OCI-LY7 (cell line): ENCODE results near the gene ZNF202. TPM values are rescaled to one million over a fixed set of nuclear protein-coding genes. Genes with fewer than 3 reads are reported as not detected.

ENCODE experiments used
- BruUV-seq: library from RNA; stranded (reverse); fragments of 400-500 nt; replicated peaks from 2 replicates; lab custom pipeline; 2021; lab: Mats Ljungman, UMichigan
- CTCF ChIA-PET: fragments of 300-600 bp; sonication (Branson Sonifier 250); formaldehyde crosslinking; loops from one replicate; lab custom pipeline; 2022; ENCODE audit warnings: antibody characterized with exemption; ENCODE audit not compliant: unreplicated experiment; lab: Charles Lee
- POLR2A ChIA-PET: fragments of 300-600 bp; sonication (Branson Sonifier 250); formaldehyde crosslinking; loops from one replicate; lab custom pipeline; 2022; ENCODE audit warnings: antibody characterized with exemption; lab: Charles Lee
- DNase-seq: peaks from one replicate; pipeline ENCODE4 v3.0.0-alpha.2; 2015; ENCODE audit warnings: low spot score
- H2AFZ ChIP-seq: fragments of 200-600 bp; sonication (generic), shearing (Covaris generic); 2 replicates; pipeline ENCODE4 v1.6.1; 2014; ENCODE audit warnings: mild to moderate bottlenecking, antibody characterized with exemption, low read length, moderate library complexity
- H3K27ac ChIP-seq: fragments of 200-600 bp; sonication (generic); 2 replicates; pipeline ENCODE4 v1.5.1; 2014; ENCODE audit warnings: mixed run types, low read depth, mild to moderate bottlenecking, moderate library complexity, low read length, inconsistent platforms; ENCODE audit not compliant: poor library complexity, severe bottlenecking
- H3K36me3 ChIP-seq: fragments of 200-600 bp; sonication (generic); 2 replicates; pipeline ENCODE4 v1.6.1; 2014; ENCODE audit warnings: mild to moderate bottlenecking, antibody characterized with exemption, low read length, moderate library complexity, mixed read lengths; ENCODE audit not compliant: insufficient read depth
- H3K4me1 ChIP-seq: fragments of 200-600 bp; sonication (generic); 2 replicates; pipeline ENCODE4 v1.5.1; 2014; ENCODE audit warnings: mild to moderate bottlenecking, low read length; ENCODE audit not compliant: insufficient read depth, poor library complexity, severe bottlenecking
- H3K4me2 ChIP-seq: fragments of 200-600 bp; sonication (generic); 2 replicates; pipeline ENCODE4 v1.6.1; 2014; ENCODE audit warnings: mild to moderate bottlenecking, low read length
- H3K4me3 ChIP-seq: fragments of 200-600 bp; sonication (generic); 2 replicates; pipeline ENCODE4 v1.5.1; 2014; ENCODE audit warnings: mild to moderate bottlenecking, low read depth, low read length; ENCODE audit not compliant: poor library complexity, severe bottlenecking
- H3K79me2 ChIP-seq: fragments of 200-600 bp; sonication (generic); 2 replicates; pipeline ENCODE4 v1.6.1; 2016; ENCODE audit warnings: low read depth, mild to moderate bottlenecking, low read length, moderate library complexity, mixed read lengths; ENCODE audit not compliant: insufficient read depth
- H3K9me2 ChIP-seq: fragments of 200-600 bp; sonication (generic); 2 replicates; pipeline ENCODE4 v1.6.1; 2016; ENCODE audit warnings: mild to moderate bottlenecking, low read length, mixed read lengths; ENCODE audit not compliant: insufficient read depth
- H3K9me3 ChIP-seq: fragments of 200-600 bp; sonication (generic); 2 replicates; pipeline ENCODE4 v1.6.1; 2014; ENCODE audit warnings: mild to moderate bottlenecking, mixed run types, low read length, mixed read lengths
- H4K20me1 ChIP-seq: fragments of 200-600 bp; sonication (generic); 2 replicates; pipeline ENCODE4 v1.6.1; 2014; ENCODE audit warnings: mild to moderate bottlenecking, antibody characterized with exemption, low read length, moderate library complexity, mixed read lengths; ENCODE audit not compliant: insufficient read depth
- EZH2phosphoT487 ChIP-seq: fragments of 200-600 bp; sonication (generic); IDR thresholded peaks from 2 replicates; pipeline ENCODE4 v1.6.1; 2018; ENCODE audit warnings: low read depth, borderline replicate concordance, mild to moderate bottlenecking, mixed run types, antibody characterized with exemption, low read length, moderate library complexity, mixed read lengths
- intact Hi-C: fragments of 100-400 bp; cut with micrococcal nuclease; formaldehyde crosslinking; loops from one replicate; pipeline ENCODE4 v1.10.0; 2022; ENCODE audit not compliant: unreplicated experiment
- total RNA-seq, 2 experiments: library from RNA; depleted of rRNA in 1 of 2; stranded (reverse); fragments of >200 nt in 1 of 2; shearing (Covaris generic) in 1 of 2; gene quantifications; 2 replicates each; pipeline ENCODE4 v1.2.3, GENCODE V29; 2014 to 2022
- TF ChIP-seq, protein P1 (sequence below): fragments of 200-600 bp; sonication (generic); conservative IDR thresholded peaks from 2 replicates; pipeline ENCODE4 v1.5.1; 2014; ENCODE audit warnings: mild to moderate bottlenecking, antibody characterized with exemption, low read length, moderate library complexity, mixed read lengths

Gene ZNF202
- total RNA-seq, 2 experiments from 2014 or later, result 15.5 to 19.6 TPM

DNA sequence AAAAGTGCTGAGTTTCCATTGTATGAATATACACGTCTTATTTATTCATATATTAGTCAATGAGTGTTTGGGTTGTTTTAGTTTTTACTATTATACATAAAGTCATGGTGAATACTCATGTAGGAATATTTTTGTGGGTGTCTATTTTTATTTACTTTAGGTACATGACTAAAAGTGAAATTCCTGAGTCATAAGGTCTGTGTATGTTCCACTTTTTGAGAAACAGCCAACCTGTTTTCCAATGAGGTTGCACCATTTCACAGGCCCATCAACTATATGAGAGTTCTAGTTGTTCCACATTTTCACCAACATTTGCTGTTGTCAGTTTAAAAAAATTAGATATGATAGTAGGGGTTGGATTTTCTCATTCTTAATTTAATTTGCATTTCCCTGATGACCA is 19.4 kb upstream of the ZNF202 start:
- no TSS peak for BruUV-seq
- ChIA-PET CTCF (no interaction called here), POLR2A (no interaction called here)
- Histone ChIP-seq H3K4me3 (no peak overlapping the region), H2AFZ (no peak overlapping the region), H3K27ac (no peak overlapping the region), H3K9me2 (no peaks in the 10 kb centered on the region), H4K20me1 (no peaks in the 10 kb centered on the region), H3K9me3 (no peaks in the 10 kb centered on the region), H3K4me1 (no peaks in the 10 kb centered on the region), H3K79me2 (no peaks in the 10 kb centered on the region), H3K36me3 (no peaks in the 10 kb centered on the region), H3K4me2 (no peak overlapping the region)
- intact Hi-C loops, result no loop called here
- TF ChIP-seq, protein P1, sequence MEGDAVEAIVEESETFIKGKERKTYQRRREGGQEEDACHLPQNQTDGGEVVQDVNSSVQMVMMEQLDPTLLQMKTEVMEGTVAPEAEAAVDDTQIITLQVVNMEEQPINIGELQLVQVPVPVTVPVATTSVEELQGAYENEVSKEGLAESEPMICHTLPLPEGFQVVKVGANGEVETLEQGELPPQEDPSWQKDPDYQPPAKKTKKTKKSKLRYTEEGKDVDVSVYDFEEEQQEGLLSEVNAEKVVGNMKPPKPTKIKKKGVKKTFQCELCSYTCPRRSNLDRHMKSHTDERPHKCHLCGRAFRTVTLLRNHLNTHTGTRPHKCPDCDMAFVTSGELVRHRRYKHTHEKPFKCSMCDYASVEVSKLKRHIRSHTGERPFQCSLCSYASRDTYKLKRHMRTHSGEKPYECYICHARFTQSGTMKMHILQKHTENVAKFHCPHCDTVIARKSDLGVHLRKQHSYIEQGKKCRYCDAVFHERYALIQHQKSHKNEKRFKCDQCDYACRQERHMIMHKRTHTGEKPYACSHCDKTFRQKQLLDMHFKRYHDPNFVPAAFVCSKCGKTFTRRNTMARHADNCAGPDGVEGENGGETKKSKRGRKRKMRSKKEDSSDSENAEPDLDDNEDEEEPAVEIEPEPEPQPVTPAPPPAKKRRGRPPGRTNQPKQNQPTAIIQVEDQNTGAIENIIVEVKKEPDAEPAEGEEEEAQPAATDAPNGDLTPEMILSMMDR, result no peak
- DNase-seq, result no peak

DNA sequence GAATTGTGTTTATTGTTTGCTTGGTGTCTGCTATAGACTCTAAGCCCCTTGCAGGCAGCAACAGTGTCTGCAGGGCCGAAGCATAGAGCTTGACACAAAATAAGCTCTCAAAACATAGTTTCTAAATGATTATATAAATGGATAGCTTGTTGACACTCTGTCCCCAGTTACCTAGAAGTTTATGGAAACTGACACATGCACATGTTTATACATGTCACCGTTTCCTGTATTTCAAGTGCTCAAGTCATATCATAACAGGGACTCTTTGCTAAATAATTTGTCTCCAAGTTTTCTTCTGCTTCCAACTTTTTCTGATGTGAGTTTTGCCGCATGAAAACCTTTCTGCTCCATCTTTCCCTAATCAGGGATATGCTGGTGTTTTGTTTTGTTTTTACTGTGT is 16.5 kb upstream of the ZNF202 start:
- no peaks in the 10 kb centered on the region for H3K9me3 ChIP-seq
- H2AFZ ChIP-seq, result no peak overlapping the region
- H3K4me1 ChIP-seq, result no peaks in the 10 kb centered on the region
- no peaks in the 10 kb centered on the region for H3K36me3 ChIP-seq
- CTCF ChIA-PET, result no interaction called here
- no peaks in the 10 kb centered on the region for H3K9me2 ChIP-seq
- H3K4me2 ChIP-seq, result no peak overlapping the region
- intact Hi-C loops, result no loop called here
- POLR2A ChIA-PET, result no interaction called here
- no peak for TF ChIP-seq EZH2phosphoT487
- TF ChIP-seq, protein P1, result no peak
- no peaks in the 10 kb centered on the region for H4K20me1 ChIP-seq
- no peaks in the 10 kb centered on the region for H3K79me2 ChIP-seq
- DNase-seq, result no peak
- H3K27ac ChIP-seq, result no peak overlapping the region
- H3K4me3 ChIP-seq, result no peak overlapping the region
- BruUV-seq, result no TSS peak

DNA sequence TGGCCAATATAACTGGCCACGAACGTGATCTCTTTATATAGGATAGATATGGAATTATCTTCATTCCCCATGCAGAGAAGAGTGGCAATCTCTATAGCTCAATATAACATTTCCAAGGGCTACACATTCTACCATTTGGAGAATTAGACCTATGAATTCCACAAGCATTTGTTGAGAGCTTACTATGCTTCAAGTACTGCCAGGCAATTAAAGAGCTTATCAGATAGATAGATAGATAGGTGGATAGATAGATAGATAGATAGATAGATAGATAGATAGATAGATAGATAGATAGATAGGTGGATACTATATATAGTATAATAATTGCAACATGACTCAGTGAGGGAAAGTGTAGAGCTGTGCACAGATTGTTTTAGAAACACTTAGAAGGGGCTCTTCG is 14.4 kb upstream of the ZNF202 start:
- Histone ChIP-seq H3K79me2 (no peaks in the 10 kb centered on the region), H3K9me2 (no peaks in the 10 kb centered on the region), H3K27ac (no peak overlapping the region), H3K4me1 (no peaks in the 10 kb centered on the region), H3K36me3 (no peaks in the 10 kb centered on the region), H2AFZ (no peak overlapping the region), H3K9me3 (no peaks in the 10 kb centered on the region), H3K4me2 (no peak overlapping the region), H3K4me3 (no peak overlapping the region), H4K20me1 (no peaks in the 10 kb centered on the region)
- intact Hi-C loops, result no loop called here
- no peak for DNase-seq
- TF ChIP-seq, protein P1, result no peak
- TF ChIP-seq EZH2phosphoT487, result no peak
- POLR2A ChIA-PET, result interaction anchor here (1.2 kb wide), 1 partner anchor 12 kb away, joined by 3 read pairs; no protein-coding TSS in a partner anchor
- CTCF ChIA-PET, result no interaction called here
- no TSS peak for BruUV-seq
